Measurements from ENCODE around the gene MAP7.
"Not testable (repeated sequence)": the region's sequence is repeated elsewhere in the genome, so short reads cannot be mapped to it uniquely, and the experiment has no call there.

MAP7 gene

GRCh38 chr6:136309171-136309570, 241.1 kb downstream of the MAP7 start:
- ChIA-PET CTCF (interaction anchor here (1.1 kb wide), 1 partner anchor 59 kb away, joined by 3 read pairs; no protein-coding TSS in a partner anchor), POLR2A (no interaction called here)
- no peaks in the 10 kb centered on the region for H3K4me1 ChIP-seq (ENCODE audit: control extremely low read depth in 1 of 4, control insufficient read depth in 4 of 4, insufficient read depth in 4 of 4, low read length in 3 of 4)
- H3K27ac ChIP-seq (ENCODE audit: insufficient read depth in 1 of 2, low read depth in 1 of 2, low read length in 2 of 2, poor library complexity in 1 of 2, severe bottlenecking in 2 of 2) = no peak overlapping the region
- H3K36me3 ChIP-seq (ENCODE audit: control insufficient read depth in 4 of 4, insufficient read depth in 4 of 4, low read length in 3 of 4) = no peaks in the 10 kb centered on the region
- no peak for DNase-seq
- no peak overlapping the region for H3K4me3 ChIP-seq (ENCODE audit: control insufficient read depth in 1 of 7, extremely low read depth in 1 of 7, insufficient read depth in 4 of 7, low read depth in 2 of 7, low read length in 6 of 7)
- H3K27me3 ChIP-seq (replicated peaks in 2 of 5; ENCODE audit: control insufficient read depth in 4 of 5, insufficient read depth in 5 of 5, low read length in 4 of 5) = no peaks in the 10 kb centered on the region
- WGBS (ENCODE audit: insufficient coverage) = 80% methylated on average over 1 of the region's 3 CpGs
- no peaks in the 10 kb centered on the region for H3K9me3 ChIP-seq (ENCODE audit: control extremely low read depth in 1 of 5, control insufficient read depth in 4 of 5, insufficient read depth in 2 of 5, low read depth in 1 of 5, low read length in 4 of 5)

DNA sequence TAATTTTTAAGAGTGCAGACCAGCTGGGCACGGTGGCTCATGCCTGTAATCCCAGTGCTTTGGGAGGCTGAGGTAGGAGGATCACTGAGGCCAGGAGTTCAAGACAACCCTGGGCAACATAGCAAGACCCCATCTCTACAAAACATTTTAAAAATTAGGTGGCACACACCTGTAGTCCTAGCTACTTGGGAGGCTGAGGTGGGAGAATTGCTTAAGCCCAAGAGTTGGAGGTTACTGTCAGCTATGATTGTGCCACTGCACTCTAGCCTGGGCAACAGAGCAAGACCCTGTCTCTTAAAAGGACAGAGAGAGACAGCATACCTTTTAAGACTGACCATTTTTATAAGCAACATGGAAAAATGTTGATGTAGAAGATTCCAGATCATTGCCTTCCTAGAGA, 241.8 kb downstream of the MAP7 start:
- POLR2A ChIA-PET; H3K4me1 ChIP-seq (ENCODE audit: control extremely low read depth in 1 of 4, control insufficient read depth in 4 of 4, insufficient read depth in 4 of 4, low read length in 3 of 4); DNase-seq; H3K27me3 ChIP-seq (replicated peaks in 2 of 5; ENCODE audit: control insufficient read depth in 4 of 5, insufficient read depth in 5 of 5, low read length in 4 of 5); H3K4me3 ChIP-seq (ENCODE audit: control insufficient read depth in 1 of 7, extremely low read depth in 1 of 7, insufficient read depth in 4 of 7, low read depth in 2 of 7, low read length in 6 of 7); H3K27ac ChIP-seq (ENCODE audit: insufficient read depth in 1 of 2, low read depth in 1 of 2, low read length in 2 of 2, poor library complexity in 1 of 2, severe bottlenecking in 2 of 2); H3K9me3 ChIP-seq (ENCODE audit: control extremely low read depth in 1 of 5, control insufficient read depth in 4 of 5, insufficient read depth in 2 of 5, low read depth in 1 of 5, low read length in 4 of 5); H3K36me3 ChIP-seq (ENCODE audit: control insufficient read depth in 4 of 4, insufficient read depth in 4 of 4, low read length in 3 of 4): not testable (repeated sequence)
- WGBS (ENCODE audit: insufficient coverage) = 100% methylated on average over 1 of the region's 1 CpG
- CTCF ChIA-PET = interaction anchor here (1.1 kb wide), 1 partner anchor 58 kb away, joined by 3 read pairs; no protein-coding TSS in a partner anchor

DNA sequence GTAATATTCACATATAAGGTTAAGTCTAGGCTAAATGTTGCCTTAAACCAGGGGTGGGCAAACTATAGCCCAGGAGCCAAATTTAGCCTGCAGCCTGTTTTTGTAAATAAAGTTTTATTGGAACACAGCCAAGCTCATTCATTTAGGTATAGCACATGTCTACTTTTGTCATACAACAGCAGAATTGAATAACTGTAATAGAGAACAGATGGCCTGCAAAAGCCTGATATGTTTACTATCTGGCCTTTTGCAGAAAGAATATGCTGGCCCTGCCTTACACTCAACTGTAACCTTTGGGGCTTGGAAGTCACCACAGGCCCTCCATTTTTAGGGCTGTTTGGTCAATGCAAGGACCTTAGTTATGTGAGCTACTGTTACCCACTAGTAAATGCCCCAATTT, 242.9 kb downstream of the MAP7 start:
- no peaks in the 10 kb centered on the region for H3K4me1 ChIP-seq (ENCODE audit: control extremely low read depth in 1 of 4, control insufficient read depth in 4 of 4, insufficient read depth in 4 of 4, low read length in 3 of 4)
- H3K27me3 ChIP-seq (replicated peaks in 2 of 5; ENCODE audit: control insufficient read depth in 4 of 5, insufficient read depth in 5 of 5, low read length in 4 of 5) = no peaks in the 10 kb centered on the region
- ChIA-PET POLR2A (no interaction called here), CTCF (no interaction called here)
- H3K36me3 ChIP-seq (ENCODE audit: control insufficient read depth in 4 of 4, insufficient read depth in 4 of 4, low read length in 3 of 4) = no peaks in the 10 kb centered on the region
- no peaks in the 10 kb centered on the region for H3K9me3 ChIP-seq (ENCODE audit: control extremely low read depth in 1 of 5, control insufficient read depth in 4 of 5, insufficient read depth in 2 of 5, low read depth in 1 of 5, low read length in 4 of 5)
- DNase-seq = no peak
- H3K4me3 ChIP-seq (ENCODE audit: control insufficient read depth in 1 of 7, extremely low read depth in 1 of 7, insufficient read depth in 4 of 7, low read depth in 2 of 7, low read length in 6 of 7) = no peak overlapping the region
- no peak overlapping the region for H3K27ac ChIP-seq (ENCODE audit: insufficient read depth in 1 of 2, low read depth in 1 of 2, low read length in 2 of 2, poor library complexity in 1 of 2, severe bottlenecking in 2 of 2)

GRCh38 chr6:136306466-136306865, 243.8 kb downstream of the MAP7 start:
- ChIA-PET CTCF (no interaction called here), POLR2A (no interaction called here)
- DNase-seq = no peak
- H3K9me3 ChIP-seq (ENCODE audit: control extremely low read depth in 1 of 5, control insufficient read depth in 4 of 5, insufficient read depth in 2 of 5, low read depth in 1 of 5, low read length in 4 of 5) = no peaks in the 10 kb centered on the region
- no peaks in the 10 kb centered on the region for H3K4me1 ChIP-seq (ENCODE audit: control extremely low read depth in 1 of 4, control insufficient read depth in 4 of 4, insufficient read depth in 4 of 4, low read length in 3 of 4)
- H3K27me3 ChIP-seq (replicated peaks in 2 of 5; ENCODE audit: control insufficient read depth in 4 of 5, insufficient read depth in 5 of 5, low read length in 4 of 5) = no peaks in the 10 kb centered on the region
- H3K4me3 ChIP-seq (ENCODE audit: control insufficient read depth in 1 of 7, extremely low read depth in 1 of 7, insufficient read depth in 4 of 7, low read depth in 2 of 7, low read length in 6 of 7) = no peak overlapping the region
- H3K27ac ChIP-seq (ENCODE audit: insufficient read depth in 1 of 2, low read depth in 1 of 2, low read length in 2 of 2, poor library complexity in 1 of 2, severe bottlenecking in 2 of 2) = no peak overlapping the region
- no peaks in the 10 kb centered on the region for H3K36me3 ChIP-seq (ENCODE audit: control insufficient read depth in 4 of 4, insufficient read depth in 4 of 4, low read length in 3 of 4)
- no CpG with 5 or more reads among the region's 1 CpG for WGBS (ENCODE audit: insufficient coverage)

- H3K4me3 ChIP-seq (ENCODE audit: control insufficient read depth in 1 of 7, extremely low read depth in 1 of 7, insufficient read depth in 4 of 7, low read depth in 2 of 7, low read length in 6 of 7) = no peak overlapping the region
- CTCF ChIA-PET = no interaction called here
- no peak for DNase-seq
- POLR2A ChIA-PET = interaction anchor here (0.6 kb wide), 1 partner anchor 16 kb away, joined by 5 read pairs; no protein-coding TSS in a partner anchor
- H3K4me1 ChIP-seq (ENCODE audit: control extremely low read depth in 1 of 4, control insufficient read depth in 4 of 4, insufficient read depth in 4 of 4, low read length in 3 of 4) = no peaks in the 10 kb centered on the region
- 100% methylated on average over 3 of the region's 4 CpGs for WGBS (ENCODE audit: insufficient coverage)
- no peaks in the 10 kb centered on the region for H3K36me3 ChIP-seq (ENCODE audit: control insufficient read depth in 4 of 4, insufficient read depth in 4 of 4, low read length in 3 of 4)
- H3K27me3 ChIP-seq (replicated peaks in 2 of 5; ENCODE audit: control insufficient read depth in 4 of 5, insufficient read depth in 5 of 5, low read length in 4 of 5) = no peaks in the 10 kb centered on the region
- H3K9me3 ChIP-seq (ENCODE audit: control extremely low read depth in 1 of 5, control insufficient read depth in 4 of 5, insufficient read depth in 2 of 5, low read depth in 1 of 5, low read length in 4 of 5) = no peaks in the 10 kb centered on the region
- H3K27ac ChIP-seq (ENCODE audit: insufficient read depth in 1 of 2, low read depth in 1 of 2, low read length in 2 of 2, poor library complexity in 1 of 2, severe bottlenecking in 2 of 2) = no peak overlapping the region
Observed at GRCh38 chr6:136304410-136304809, 245.8 kb downstream of the MAP7 start.

DNA sequence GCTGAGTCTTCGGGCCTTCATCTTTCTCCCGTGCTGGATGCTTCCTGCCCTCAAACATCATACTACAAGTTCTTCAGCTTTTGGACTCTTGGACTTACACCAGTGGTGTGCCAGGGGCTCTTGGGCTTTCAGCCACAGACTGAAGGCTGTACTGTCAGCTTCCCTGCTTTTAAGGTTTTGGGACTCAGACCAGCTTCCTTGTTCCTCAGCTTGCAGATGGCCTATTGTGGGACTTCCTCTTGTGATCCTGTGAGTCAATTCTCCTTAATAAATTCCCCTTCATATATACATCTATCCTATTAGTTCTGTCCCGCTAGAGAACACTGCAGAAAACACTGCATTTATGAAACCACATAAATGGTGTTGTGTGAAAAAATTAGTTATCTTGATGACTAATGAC, 246.7 kb downstream of the MAP7 start:
- DNase-seq = no peak

GRCh38 chr6:136294621-136295020, 255.6 kb downstream of the MAP7 start:
- H3K4me1 ChIP-seq (ENCODE audit: control extremely low read depth in 1 of 4, control insufficient read depth in 4 of 4, insufficient read depth in 4 of 4, low read length in 3 of 4) = peaks cover 8 to 22% (median 19%) of the 10 kb centered on the region in 4 experiments
- POLR2A ChIA-PET = no interaction called here
- WGBS (ENCODE audit: insufficient coverage) = 94% methylated on average over 3 of the region's 3 CpGs
- no peak overlapping the region for H3K4me3 ChIP-seq (ENCODE audit: control insufficient read depth in 1 of 7, extremely low read depth in 1 of 7, insufficient read depth in 4 of 7, low read depth in 2 of 7, low read length in 6 of 7)
- H3K36me3 ChIP-seq (ENCODE audit: control insufficient read depth in 4 of 4, insufficient read depth in 4 of 4, low read length in 3 of 4) = no peaks in the 10 kb centered on the region
- CTCF ChIA-PET = no interaction called here
- DNase-seq = no peak
- no peak overlapping the region for H3K27ac ChIP-seq (ENCODE audit: insufficient read depth in 1 of 2, low read depth in 1 of 2, low read length in 2 of 2, poor library complexity in 1 of 2, severe bottlenecking in 2 of 2)
- no peaks in the 10 kb centered on the region for H3K9me3 ChIP-seq (ENCODE audit: control extremely low read depth in 1 of 5, control insufficient read depth in 4 of 5, insufficient read depth in 2 of 5, low read depth in 1 of 5, low read length in 4 of 5)
- H3K27me3 ChIP-seq (replicated peaks in 2 of 5; ENCODE audit: control insufficient read depth in 4 of 5, insufficient read depth in 5 of 5, low read length in 4 of 5) = no peaks in the 10 kb centered on the region

More for the DNA sequence above, 246.7 kb downstream of the MAP7 start:
- WGBS (ENCODE audit: insufficient coverage) = 100% methylated on average over 2 of the region's 3 CpGs
- H3K27ac ChIP-seq (ENCODE audit: insufficient read depth in 1 of 2, low read depth in 1 of 2, low read length in 2 of 2, poor library complexity in 1 of 2, severe bottlenecking in 2 of 2) = no peak overlapping the region
- H3K27me3 ChIP-seq (replicated peaks in 2 of 5; ENCODE audit: control insufficient read depth in 4 of 5, insufficient read depth in 5 of 5, low read length in 4 of 5) = no peaks in the 10 kb centered on the region
- ChIA-PET CTCF (no interaction called here), POLR2A (no interaction called here)
- no peaks in the 10 kb centered on the region for H3K4me1 ChIP-seq (ENCODE audit: control extremely low read depth in 1 of 4, control insufficient read depth in 4 of 4, insufficient read depth in 4 of 4, low read length in 3 of 4)
- no peak overlapping the region for H3K4me3 ChIP-seq (ENCODE audit: control insufficient read depth in 1 of 7, extremely low read depth in 1 of 7, insufficient read depth in 4 of 7, low read depth in 2 of 7, low read length in 6 of 7)
- no peaks in the 10 kb centered on the region for H3K36me3 ChIP-seq (ENCODE audit: control insufficient read depth in 4 of 4, insufficient read depth in 4 of 4, low read length in 3 of 4)
- no peaks in the 10 kb centered on the region for H3K9me3 ChIP-seq (ENCODE audit: control extremely low read depth in 1 of 5, control insufficient read depth in 4 of 5, insufficient read depth in 2 of 5, low read depth in 1 of 5, low read length in 4 of 5)

Measured in common myeloid progenitor, CD34-positive (primary cell).